Dedifferentiated amniotic fluid mesenchymal stem cell (primary cell): ENCODE data around the gene RGS14.

Experiments used
- DNase-seq: peaks from one replicate; pipeline ENCODE4 v3.0.0-alpha.2; 2016; ENCODE audit errors: extremely low spot score

The RGS14 gene, protein sequence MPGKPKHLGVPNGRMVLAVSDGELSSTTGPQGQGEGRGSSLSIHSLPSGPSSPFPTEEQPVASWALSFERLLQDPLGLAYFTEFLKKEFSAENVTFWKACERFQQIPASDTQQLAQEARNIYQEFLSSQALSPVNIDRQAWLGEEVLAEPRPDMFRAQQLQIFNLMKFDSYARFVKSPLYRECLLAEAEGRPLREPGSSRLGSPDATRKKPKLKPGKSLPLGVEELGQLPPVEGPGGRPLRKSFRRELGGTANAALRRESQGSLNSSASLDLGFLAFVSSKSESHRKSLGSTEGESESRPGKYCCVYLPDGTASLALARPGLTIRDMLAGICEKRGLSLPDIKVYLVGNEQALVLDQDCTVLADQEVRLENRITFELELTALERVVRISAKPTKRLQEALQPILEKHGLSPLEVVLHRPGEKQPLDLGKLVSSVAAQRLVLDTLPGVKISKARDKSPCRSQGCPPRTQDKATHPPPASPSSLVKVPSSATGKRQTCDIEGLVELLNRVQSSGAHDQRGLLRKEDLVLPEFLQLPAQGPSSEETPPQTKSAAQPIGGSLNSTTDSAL

DNA sequence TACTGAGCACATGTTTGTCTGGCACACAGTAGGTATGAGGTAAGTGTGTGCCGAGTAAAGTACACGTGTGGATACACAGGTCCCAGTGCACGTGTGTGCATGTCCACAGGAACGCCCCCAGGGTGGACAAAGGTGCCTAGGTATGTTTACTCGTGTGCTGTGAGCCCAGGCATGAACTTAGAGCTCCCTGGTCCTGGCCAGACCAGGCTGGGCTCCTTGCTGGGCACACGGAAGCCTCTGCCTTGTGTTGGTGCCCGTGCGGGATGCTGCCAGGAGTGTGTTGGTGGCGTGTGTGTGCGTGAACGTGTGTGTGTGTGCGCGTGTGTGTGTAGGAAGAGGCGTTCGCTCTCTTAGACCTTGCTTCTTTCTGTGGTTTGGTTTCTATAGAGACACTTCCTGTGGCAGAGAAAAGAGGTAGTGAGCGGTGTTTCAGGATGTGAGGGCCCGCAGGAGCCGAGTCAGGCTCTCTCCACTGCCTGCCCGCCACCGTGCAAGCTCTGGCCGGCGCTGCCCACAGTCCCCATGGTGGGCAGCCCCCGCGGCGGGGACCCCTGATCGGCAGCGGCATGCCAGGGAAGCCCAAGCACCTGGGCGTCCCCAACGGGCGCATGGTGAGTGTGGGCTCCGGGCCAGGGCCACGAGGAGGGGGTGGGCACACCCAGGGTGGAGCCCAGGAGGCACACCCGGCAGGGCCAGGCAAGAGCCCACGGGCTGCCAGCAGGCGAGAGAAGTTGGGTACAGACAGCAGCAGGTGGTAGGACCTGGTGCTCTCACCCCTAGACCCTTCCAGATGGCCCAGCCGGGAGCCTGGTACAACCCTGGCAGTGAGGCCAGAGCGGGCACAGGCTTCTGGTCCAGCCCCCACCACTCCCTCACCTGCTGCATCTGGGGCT lies at the start of gene RGS14:
Gene RGS14 (plus strand): TSS at position 466 of the 893 bp plus-strand sequence. CDS start 101 bp downstream, at position 567.
- no peak for DNase-seq

DNA sequence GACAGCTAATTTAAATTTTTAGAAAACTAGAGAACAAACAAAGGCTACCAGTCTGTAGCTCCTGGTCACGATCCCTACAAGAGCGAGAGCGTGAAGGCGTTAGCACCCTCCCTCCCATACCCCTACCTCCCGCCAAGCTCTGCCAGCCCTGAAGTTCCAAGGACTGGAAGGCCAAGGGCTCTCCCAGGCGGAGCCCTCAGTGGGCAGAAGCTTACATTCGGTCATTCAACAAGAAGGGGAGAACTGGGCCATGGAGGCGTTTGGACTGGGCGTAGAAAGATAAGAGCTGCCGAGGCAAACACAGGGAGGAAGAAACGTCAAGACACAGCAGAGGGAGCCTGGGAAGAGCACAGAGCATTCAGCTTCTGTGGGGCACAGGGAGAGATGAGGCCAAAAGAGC lies 49.0 kb upstream of the RGS14 start:
- DNase-seq, result no peak

DNA sequence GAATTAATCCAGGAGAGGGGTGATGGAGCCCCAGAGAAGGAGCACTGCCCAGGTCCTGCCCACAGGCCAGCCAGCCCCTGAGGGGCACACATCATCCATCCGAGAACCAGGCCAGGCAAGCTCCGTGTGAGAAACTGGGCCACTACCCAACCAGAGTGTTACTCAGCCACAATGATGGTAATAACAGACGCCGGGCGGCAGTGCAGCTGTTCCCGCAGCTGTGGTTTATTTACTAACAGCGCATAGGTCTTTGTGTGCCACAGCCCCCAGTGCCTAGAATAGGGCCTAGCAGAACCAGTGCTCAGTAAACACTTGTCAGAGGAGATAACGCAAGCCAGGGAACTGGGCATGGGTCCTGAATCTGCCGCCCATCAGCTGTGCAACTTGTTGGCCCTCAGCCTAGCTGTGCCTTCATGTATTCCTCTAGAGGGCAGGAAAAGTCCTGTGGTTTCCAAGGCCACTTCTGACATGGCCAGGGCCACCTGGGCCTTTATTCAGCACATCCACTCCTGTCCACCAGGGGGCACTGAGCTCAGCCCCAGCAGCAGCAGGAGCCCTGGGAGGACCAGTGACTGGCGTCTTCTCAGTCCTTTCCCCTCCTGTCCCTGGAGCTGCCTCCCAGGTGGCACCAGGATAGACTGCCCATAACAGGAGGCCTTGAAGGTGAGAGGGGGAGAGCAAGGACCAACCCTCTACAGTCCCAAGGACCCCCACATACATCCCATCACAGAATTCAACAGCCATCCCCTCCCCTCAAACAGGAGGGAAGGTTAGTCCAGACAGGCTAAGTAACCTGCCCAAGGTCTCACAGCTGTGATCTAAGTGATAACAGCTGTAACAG lies 48.2 kb upstream of the RGS14 start:
- DNase-seq, result no peak

DNA sequence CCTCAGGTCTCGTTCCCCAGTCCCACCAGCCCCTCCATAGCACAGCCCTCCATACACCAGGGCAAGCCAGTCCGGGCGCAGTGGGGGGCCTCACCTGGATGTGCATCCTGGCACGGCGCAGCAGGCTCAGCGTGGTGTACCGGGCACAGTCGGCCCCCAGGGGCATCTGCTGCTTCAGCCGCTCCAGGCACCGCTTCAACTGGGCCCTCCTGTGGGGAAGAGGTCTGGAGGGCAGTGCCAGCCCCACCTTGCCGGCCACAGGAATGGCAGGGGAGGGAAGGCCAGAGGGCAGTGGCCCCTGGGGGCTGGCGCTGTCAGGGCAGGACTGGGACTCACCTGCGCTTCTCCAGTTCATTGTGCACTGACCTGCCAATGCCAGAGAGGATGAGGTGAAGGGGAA lies 47.4 kb upstream of the RGS14 start:
- DNase-seq, result no peak

DNA sequence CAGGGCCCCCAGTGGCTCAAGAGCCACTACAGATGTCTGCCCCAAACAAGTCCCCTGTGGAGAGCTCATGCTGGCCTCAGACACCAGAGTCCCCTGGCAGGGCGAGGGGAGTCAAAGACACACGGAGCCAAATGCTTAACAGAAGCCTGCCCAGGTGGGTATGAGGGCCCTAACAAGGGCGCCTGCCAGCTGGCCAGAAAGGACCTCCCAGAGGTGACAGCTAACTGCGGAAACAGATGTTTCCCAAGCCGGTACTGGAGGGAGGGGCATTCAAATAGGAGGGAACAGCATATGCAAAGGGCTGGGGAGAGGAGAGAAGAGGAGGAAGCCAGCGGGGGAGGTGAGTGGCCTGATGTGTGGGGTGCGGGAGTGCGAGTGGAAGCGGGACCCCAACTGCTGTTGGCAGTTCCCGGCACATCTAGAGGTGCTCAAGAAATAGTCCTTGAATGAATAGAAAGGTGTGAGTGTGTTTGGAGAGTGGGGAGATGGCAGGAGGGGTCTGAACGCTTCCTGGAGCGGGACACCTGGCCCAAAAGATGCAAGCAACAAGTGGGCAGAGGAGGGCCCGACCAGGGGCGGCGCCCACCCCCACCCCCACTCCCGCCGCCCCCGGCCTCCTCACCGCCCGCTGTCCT lies 46.9 kb upstream of the RGS14 start:
- DNase-seq, result no peak

DNA sequence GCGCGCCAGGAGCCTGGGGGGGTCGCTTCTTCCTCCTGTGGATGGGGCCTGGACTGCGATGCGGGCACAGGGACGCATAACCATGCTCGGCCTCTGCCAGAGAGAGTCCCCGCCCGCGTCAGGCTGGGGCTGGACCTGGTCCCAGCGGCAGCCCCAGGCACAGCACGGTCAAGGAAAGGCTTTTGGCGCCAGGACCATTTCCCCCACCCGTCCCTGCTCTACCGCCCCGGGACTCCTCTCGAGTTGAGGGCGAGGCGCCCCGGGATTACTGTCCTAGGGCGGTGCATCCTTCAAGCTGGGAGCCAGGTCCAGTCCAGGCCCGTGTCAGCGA lies 46.4 kb upstream of the RGS14 start:
- no peak for DNase-seq

DNA sequence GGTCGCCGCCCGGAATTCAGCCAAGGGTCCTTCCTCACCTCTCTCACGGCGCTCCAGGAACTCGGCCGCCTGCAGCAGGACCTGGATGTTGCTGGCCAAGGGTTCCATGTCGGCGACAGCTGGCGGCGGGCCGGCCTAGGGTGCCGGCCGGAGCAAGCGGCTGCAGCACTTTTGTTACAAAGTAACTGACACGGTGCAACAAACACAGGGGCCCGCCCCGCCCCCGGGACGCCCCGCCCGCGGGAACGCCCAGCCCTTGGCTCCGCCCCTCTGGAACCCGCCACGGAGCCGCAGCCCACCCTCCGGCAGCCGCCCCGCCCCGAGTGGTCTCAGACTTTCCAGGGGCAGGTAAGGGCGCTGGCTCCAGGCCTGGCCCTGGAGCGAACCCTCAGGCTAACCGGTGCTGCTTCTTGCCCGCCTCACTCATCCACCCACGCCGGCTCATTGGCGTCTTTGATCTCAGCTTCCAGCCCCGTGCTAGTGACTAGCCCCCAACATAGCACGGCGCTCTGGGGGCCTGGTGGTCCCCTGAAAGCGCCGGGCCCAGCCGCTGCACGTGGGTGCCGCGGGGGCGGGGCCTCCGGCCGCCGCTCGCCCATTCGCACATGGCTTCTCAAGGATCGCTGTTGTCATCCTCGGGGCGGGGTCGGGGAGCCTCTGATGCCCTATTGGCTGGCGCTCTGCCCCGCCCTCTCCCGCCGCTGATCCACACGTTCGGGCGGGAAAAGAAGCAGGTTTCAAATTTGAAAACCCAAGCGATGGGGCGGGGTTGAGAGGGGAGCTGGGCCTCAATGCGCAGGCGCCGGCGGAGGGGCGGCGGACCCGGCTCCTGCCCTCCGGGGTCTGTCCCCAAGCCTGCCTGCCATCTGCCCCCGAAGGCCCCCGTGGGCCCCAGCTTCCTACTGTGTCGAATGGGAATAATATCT lies 45.7 kb upstream of the RGS14 start, which contains the start of gene MXD3:
Gene MXD3 (minus strand): TSS at position 176 of the 926 bp plus-strand sequence. CDS start 68 bp downstream, at position 108.
- DNase-seq, result peak; percentile 91

DNA sequence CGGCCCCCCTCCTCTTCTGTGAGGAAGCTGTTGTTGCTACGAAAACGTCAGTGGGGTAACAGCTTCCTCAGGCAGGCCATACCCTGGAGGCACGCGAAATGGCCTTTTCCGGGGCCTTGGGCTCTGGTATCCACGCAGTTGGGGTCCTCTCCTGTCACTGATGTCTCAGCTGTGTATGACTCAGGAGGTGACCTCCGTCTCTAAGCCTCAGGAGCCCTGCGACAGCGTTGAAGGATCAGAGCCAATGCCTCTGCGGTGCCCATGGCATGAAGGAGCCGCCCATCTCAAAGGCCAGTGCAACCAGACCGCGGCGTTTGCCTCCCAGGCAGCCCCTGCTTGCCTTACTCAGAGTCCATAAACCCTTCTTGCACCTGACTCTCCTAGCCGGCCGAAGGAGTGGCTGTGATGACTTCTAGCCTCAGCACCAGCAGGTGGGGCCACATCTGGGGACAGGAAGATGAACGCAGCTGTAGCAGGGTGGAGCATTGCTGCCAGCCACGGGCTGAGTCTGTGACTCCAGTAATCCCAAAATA lies 45.0 kb upstream of the RGS14 start:
- no peak for DNase-seq

DNA sequence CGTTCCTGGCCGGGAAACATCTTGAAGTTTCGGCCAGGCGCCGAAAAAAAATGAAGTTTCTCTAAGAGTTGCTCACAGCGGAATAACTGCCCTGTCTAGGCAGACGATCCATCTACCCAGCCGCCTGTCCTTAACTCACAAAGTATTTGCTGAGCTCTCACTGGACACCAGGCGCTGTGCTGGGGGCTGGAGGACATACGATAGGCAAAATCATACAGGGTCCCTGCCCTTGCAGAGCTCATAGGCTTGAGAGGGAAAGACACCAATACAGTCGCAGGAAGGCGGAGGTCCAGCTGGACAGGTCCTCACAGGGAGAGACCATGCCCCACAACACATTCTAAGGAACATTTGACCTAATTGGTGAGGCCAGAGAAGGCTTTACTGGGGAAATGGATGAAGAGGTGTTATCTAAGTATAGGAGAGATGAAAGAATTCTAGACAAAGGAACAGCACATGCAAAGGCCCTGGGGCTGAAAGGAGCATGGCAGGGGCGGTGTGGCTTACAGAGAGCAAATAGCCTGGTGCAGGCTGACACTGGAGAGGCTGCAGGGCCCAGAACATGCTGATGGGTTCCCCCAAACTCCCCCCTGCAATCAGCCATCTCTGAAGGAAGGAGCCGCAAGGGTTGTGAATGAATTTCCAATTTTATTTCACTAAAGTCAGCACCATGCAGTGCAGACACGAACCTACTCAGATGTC lies 44.0 kb upstream of the RGS14 start:
- DNase-seq, result no peak

DNA sequence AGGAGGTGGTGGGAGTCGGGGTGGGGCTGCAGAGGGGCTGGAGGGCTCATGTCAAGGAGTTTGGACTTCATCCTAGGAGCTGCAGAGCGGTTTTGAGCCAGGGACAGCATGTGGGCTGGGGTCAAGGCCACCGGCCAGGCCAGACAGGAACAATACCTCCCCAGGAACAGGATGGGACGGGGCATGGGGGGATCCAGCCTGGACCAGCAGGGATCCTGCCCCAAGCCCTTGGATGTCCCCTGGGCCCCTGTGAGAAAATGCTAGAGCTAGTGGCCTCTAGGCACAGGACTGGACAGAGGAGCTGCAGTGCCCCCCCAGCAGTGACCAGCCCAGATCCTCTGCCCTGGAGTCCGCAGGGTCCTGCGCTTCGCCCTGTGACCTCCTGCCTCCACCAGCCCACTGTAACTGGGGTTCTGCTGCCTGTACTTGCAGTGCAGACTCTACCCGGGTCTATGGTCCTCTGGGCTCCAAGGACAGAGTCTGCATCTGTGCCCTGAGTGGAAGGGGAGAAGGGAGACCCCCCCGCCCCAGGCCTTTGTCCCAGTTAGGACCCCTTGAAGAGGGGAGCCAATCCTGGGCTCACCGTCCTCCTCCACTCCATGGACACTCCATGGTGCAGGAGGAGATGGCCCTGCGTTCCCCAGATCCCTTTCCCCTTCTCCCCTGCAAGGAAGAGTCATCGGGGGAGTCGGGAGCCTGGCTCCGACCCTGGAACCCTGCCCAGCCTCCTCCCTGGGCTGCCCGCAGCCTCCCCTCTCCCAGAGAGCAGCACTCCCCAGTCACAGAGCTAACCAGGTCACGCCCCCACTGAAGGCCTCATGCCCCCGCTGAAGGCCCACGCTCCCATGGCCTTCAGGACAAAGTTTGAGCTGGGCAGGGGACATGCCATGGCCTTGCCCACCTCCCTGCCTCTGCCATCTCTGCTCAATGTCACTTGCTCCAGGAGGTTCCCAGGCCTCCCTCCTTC lies 43.1 kb upstream of the RGS14 start:
- no peak for DNase-seq

DNA sequence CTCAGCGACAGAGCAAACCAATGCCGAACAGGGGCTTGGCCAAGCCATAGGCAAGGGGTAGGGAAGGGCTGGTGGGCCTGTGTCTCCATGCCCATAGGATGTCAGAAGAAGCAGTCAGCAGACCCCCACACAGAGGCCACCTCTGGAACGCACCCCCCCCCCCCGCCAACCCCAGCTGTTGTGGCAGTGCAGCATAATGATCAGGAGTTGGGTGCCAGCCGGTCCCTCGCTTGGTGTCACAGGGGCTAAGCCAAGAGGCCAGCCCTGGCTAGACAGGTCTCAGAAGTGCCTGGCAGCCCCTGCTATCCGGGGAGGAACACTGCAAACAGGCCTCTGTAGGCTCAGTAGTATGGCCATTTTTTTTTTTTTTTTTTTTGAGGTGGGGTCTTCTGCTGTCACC lies 42.3 kb upstream of the RGS14 start:
- DNase-seq, result no peak

DNA sequence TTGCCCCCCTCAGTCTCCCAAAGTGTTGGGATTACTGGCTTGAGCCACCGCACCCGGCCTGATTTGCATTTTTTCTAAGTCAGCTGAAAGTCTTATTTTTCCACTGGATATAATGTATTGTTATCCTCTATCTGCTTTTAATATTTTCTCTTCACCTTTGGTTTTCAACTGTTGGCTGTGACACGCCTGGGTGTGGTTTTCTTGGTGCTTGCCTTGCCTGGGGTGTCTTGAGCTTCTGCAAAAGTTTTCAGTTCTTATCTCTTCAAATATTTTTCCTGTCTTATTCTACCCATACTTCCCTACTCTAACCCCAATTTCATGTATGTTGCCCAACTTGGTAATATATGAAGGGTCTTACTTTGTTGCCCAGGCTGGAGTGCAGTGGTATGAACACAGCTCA lies 41.7 kb upstream of the RGS14 start:
- DNase-seq, result no peak

DNA sequence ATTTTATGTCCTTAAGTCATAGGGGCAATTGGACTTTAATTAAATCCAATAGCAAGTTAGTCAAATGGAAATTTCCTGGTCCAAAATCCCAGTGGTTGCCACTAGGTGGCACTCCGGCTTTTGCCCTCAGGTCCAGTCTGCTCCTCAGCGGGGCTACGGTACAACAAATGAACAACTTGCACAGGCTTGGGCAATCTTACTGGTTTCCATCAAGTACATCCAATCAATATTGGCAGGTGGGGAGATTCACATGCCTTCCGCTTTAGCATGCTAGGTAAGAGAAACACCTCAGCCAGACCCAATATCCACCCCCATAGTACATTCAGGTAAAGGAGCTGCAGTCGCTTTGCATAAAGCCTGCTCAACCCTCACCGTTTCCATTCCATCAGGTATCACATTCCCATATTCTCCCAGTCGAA lies 39.8 kb upstream of the RGS14 start:
- peak; percentile 72 for DNase-seq

DNA sequence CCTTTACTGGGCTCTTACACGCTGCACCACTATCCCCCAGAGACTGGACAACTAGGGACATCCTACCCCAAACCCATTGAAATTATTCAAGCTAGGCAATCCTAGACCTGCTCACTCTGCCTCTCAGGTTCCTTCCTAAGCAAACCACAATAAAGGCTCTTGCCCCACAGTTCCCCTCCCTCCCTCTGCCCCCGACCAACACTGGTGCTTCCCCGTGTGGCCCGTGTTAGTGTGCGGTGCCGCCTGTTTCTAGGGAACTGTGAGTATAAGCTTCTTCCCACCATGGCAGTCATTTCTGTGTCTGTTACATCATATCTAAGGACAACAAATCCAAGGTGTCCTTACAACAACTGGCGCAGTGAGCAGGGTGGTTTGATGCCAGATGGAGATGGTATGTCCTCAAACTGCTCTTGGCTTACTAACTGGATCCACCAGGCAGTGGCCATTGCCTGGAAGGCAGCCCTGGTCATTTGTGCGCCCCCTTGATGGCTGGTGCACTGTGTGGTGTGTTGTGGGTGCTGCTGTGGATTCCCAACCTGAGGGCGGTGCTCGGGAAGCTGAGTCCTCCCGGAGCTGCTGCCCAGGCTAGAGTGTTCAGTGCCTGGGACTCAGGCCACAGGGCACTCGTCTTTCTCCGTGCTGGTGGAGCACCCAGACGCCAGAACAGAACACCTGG lies 37.7 kb upstream of the RGS14 start:
- DNase-seq, result no peak

DNA sequence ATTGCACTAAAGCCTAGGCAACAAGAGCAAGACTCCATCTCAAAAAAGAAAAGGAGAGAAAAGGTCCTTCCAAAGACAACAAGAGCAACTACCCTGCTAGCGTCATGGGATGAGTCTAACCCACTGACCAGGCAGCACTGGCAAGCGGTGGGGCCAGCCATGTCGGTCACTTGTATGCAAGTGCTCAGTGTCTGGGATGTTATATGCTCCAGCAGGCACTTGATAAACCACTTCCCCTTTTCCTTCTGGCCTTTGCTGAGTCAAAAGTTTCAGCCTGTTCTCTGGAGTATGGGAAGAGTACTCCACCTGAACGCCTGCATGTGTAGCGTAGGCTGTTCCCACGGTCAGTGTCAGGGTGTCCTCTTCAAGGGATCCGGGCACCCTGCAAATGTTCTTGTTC lies 36.8 kb upstream of the RGS14 start:
- DNase-seq, result no peak

DNA sequence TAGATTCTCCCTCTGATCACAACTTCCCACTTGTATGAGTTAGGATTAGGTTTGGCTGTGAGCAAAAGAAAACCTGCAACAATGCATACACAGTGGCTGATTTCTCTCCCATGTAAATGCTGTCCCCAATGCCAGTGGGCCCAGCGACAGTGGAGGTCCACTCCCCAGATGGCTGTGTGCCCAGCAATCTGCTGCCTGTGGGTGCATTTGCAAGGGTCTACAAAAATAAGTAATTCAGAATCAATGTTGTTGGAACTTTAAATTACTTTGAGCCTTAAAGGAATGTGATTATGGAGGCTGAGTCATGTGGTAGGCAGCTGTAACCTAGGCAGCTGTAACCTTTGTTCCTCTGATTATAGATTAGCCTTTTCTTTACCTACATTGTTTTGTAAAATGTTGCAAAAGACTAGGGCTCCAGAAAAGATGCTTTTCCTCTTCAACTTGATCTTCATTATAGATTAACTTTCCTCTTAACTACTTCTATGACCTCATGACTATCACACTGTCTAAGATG lies 31.8 kb upstream of the RGS14 start:
- DNase-seq, result no peak
